Activated naive CD4-positive, alpha-beta T cell treated with anti-CD3 and anti-CD28 coated beads for 36 hours (primary cell): ENCODE results near the gene NFE2L3. TPM values are rescaled to one million over a fixed set of nuclear protein-coding genes. Genes with fewer than 3 reads are reported as not detected.
A peak's percentile ranks its signal among the peaks of the same experiment; 100 is the strongest.
"Not testable (repeated sequence)": the region's sequence is repeated elsewhere in the genome, so short reads cannot be mapped to it uniquely, and the experiment has no call there.

Experiments
- CTCF ChIA-PET: fragments of 350-600 bp; sonication (Branson Sonifier 250); formaldehyde crosslinking; loops from one replicate; lab custom pipeline; 2021; ENCODE audit warnings: antibody characterized with exemption; lab: Charles Lee
- DNase-seq: peaks from one replicate; pipeline ENCODE4 v3.0.0-alpha.2; 2020
- H3K27ac Mint-ChIP-seq: one replicate; pipeline ENCODE4 v1.8.0; 2021; ENCODE audit warnings: mild to moderate bottlenecking, mixed read lengths
- H3K27me3 Mint-ChIP-seq: one replicate; pipeline ENCODE4 v1.8.0; 2021; ENCODE audit warnings: low read depth, mixed read lengths
- H3K36me3 Mint-ChIP-seq: one replicate; pipeline ENCODE4 v1.8.0; 2021; ENCODE audit warnings: low read depth, mixed read lengths
- H3K4me1 Mint-ChIP-seq: one replicate; pipeline ENCODE4 v1.8.0; 2021; ENCODE audit warnings: low read depth, mixed read lengths
- H3K4me3 Mint-ChIP-seq: one replicate; pipeline ENCODE4 v1.8.0; 2021; ENCODE audit warnings: mild to moderate bottlenecking, moderate library complexity, mixed read lengths
- H3K9me3 Mint-ChIP-seq: one replicate; pipeline ENCODE4 v1.8.0; 2021; ENCODE audit warnings: mixed read lengths
- intact Hi-C: fragments of 100-400 bp; cut with micrococcal nuclease; formaldehyde crosslinking; loops from one replicate; pipeline ENCODE4 v1.15.1; 2023
- total RNA-seq, 2 experiments: library from RNA; stranded (reverse); gene quantifications; one replicate each; pipeline ENCODE4 v1.2.3, GENCODE V29; 2021

NFE2L3 gene
- total RNA-seq, 2 experiments from 2014 or later = 12.5 to 12.9 TPM

GRCh38 chr7:26172048-26172447 lies 20.1 kb downstream of the NFE2L3 start:
- H3K27me3 Mint-ChIP-seq = no peaks in the 10 kb centered on the region
- intact Hi-C loops = no loop called here
- CTCF ChIA-PET = interaction anchor here (1.0 to 1.5 kb wide), 2 partner anchors 8 to 80 kb away, joined by 4 to 5 read pairs; no protein-coding TSS in a partner anchor
- H3K36me3 Mint-ChIP-seq = peaks cover 24% of the 10 kb centered on the region
- H3K4me3 Mint-ChIP-seq = no peak overlapping the region
- H3K9me3 Mint-ChIP-seq = no peaks in the 10 kb centered on the region
- H3K27ac Mint-ChIP-seq = no peak overlapping the region
- DNase-seq = no peak
- H3K4me1 Mint-ChIP-seq = peaks cover 19% of the 10 kb centered on the region

GRCh38 chr7:26175903-26176302 lies 23.9 kb downstream of the NFE2L3 start:
- peaks cover 18% of the 10 kb centered on the region for H3K36me3 Mint-ChIP-seq
- CTCF ChIA-PET = interaction anchor here (0.7 kb wide), 1 partner anchor 114 kb away, joined by 4 read pairs; no protein-coding TSS in a partner anchor
- DNase-seq, H3K4me3 Mint-ChIP-seq, H3K9me3 Mint-ChIP-seq, H3K27ac Mint-ChIP-seq, H3K27me3 Mint-ChIP-seq, intact Hi-C loops: not testable (repeated sequence)
- H3K4me1 Mint-ChIP-seq = peaks cover 10% of the 10 kb centered on the region

- H3K27ac Mint-ChIP-seq, CTCF ChIA-PET, intact Hi-C loops, DNase-seq, H3K27me3 Mint-ChIP-seq, H3K4me3 Mint-ChIP-seq, H3K9me3 Mint-ChIP-seq: not testable (repeated sequence)
- H3K36me3 Mint-ChIP-seq = peaks cover 20% of the 10 kb centered on the region
- H3K4me1 Mint-ChIP-seq = peaks cover 16% of the 10 kb centered on the region
Observed at GRCh38 chr7:26176696-26177095, 24.7 kb downstream of the NFE2L3 start.

GRCh38 chr7:26177269-26177668 lies 25.3 kb downstream of the NFE2L3 start:
- CTCF ChIA-PET, DNase-seq, H3K4me3 Mint-ChIP-seq, intact Hi-C loops, H3K27ac Mint-ChIP-seq, H3K27me3 Mint-ChIP-seq, H3K9me3 Mint-ChIP-seq: not testable (repeated sequence)
- Mint-ChIP-seq H3K36me3 (peaks cover 20% of the 10 kb centered on the region), H3K4me1 (peaks cover 16% of the 10 kb centered on the region)

- Mint-ChIP-seq H3K27ac (no peak overlapping the region), H3K4me1 (peaks cover 16% of the 10 kb centered on the region), H3K36me3 (peaks cover 20% of the 10 kb centered on the region), H3K9me3 (no peaks in the 10 kb centered on the region), H3K27me3 (no peaks in the 10 kb centered on the region), H3K4me3 (no peak overlapping the region)
- no peak for DNase-seq
- intact Hi-C loops = no loop called here
- CTCF ChIA-PET = no interaction called here
Observed at GRCh38 chr7:26178272-26178960, 26.4 kb downstream of the NFE2L3 start.

GRCh38 chr7:26179422-26179821 lies 27.4 kb downstream of the NFE2L3 start:
- Mint-ChIP-seq H3K27ac (no peak overlapping the region), H3K36me3 (peaks cover 22% of the 10 kb centered on the region), H3K4me1 (peaks cover 16% of the 10 kb centered on the region), H3K27me3 (no peaks in the 10 kb centered on the region), H3K9me3 (no peaks in the 10 kb centered on the region), H3K4me3 (no peak overlapping the region)
- no peak for DNase-seq
- CTCF ChIA-PET = interaction anchor here (0.8 to 2.8 kb wide), 3 partner anchors 8 to 87 kb away, joined by 4 to 7 read pairs (median 4); no protein-coding TSS in a partner anchor
- intact Hi-C loops = no loop called here

- H3K27ac Mint-ChIP-seq = peak overlapping the region; percentile 14
- no peak overlapping the region for H3K4me3 Mint-ChIP-seq
- DNase-seq = no peak
- H3K27me3 Mint-ChIP-seq = no peaks in the 10 kb centered on the region
- H3K9me3 Mint-ChIP-seq = no peaks in the 10 kb centered on the region
- intact Hi-C loops = no loop called here
- H3K36me3 Mint-ChIP-seq = peaks cover 23% of the 10 kb centered on the region
- CTCF ChIA-PET = interaction anchor here (0.8 to 2.8 kb wide), 5 partner anchors 9 to 287 kb away, joined by 3 to 7 read pairs (median 4); no protein-coding TSS in a partner anchor
- H3K4me1 Mint-ChIP-seq = peaks cover 18% of the 10 kb centered on the region
Observed at GRCh38 chr7:26179826-26180497, 28.0 kb downstream of the NFE2L3 start.

GRCh38 chr7:26180792-26181198 lies 28.8 kb downstream of the NFE2L3 start:
- H3K4me1 Mint-ChIP-seq = peaks cover 27% of the 10 kb centered on the region
- CTCF ChIA-PET = interaction anchor here (0.7 to 2.8 kb wide), 8 partner anchors 9 to 288 kb away, joined by 3 to 7 read pairs (median 4); no protein-coding TSS in a partner anchor

GRCh38 chr7:26181474-26182227 lies 29.7 kb downstream of the NFE2L3 start:
- peak overlapping the region; percentile 60 for H3K27ac Mint-ChIP-seq
- intact Hi-C loops = no loop called here
- CTCF ChIA-PET = interaction anchor here (1.1 to 2.8 kb wide), 5 partner anchors 15 to 91 kb away, joined by 3 to 7 read pairs (median 5); no protein-coding TSS in a partner anchor
- H3K27me3 Mint-ChIP-seq = no peaks in the 10 kb centered on the region
- no peak for DNase-seq
- no peak overlapping the region for H3K4me3 Mint-ChIP-seq
- H3K4me1 Mint-ChIP-seq = peaks cover 33% of the 10 kb centered on the region
- H3K9me3 Mint-ChIP-seq = no peaks in the 10 kb centered on the region
- H3K36me3 Mint-ChIP-seq = peaks cover 34% of the 10 kb centered on the region

More at GRCh38 chr7:26180792-26181198, 28.8 kb downstream of the NFE2L3 start:
- Mint-ChIP-seq H3K27me3 (no peaks in the 10 kb centered on the region), H3K4me3 (no peak overlapping the region), H3K9me3 (no peaks in the 10 kb centered on the region), H3K36me3 (peaks cover 29% of the 10 kb centered on the region), H3K27ac (no peak overlapping the region)
- no peak for DNase-seq
- intact Hi-C loops = no loop called here

- Mint-ChIP-seq H3K27ac (peak overlapping the region; percentile 30), H3K9me3 (no peaks in the 10 kb centered on the region), H3K4me1 (peaks cover 39% of the 10 kb centered on the region), H3K36me3 (peaks cover 34% of the 10 kb centered on the region), H3K27me3 (no peaks in the 10 kb centered on the region), H3K4me3 (no peak overlapping the region)
- intact Hi-C loops = no loop called here
- CTCF ChIA-PET = interaction anchor here (1.7 to 1.9 kb wide), 2 partner anchors 27 to 92 kb away, joined by 5 to 7 read pairs; no protein-coding TSS in a partner anchor
- no peak for DNase-seq
Observed at GRCh38 chr7:26182283-26182682, 30.3 kb downstream of the NFE2L3 start.

GRCh38 chr7:26182706-26183105 lies 30.7 kb downstream of the NFE2L3 start:
- DNase-seq = no peak
- H3K4me1 Mint-ChIP-seq = peaks cover 42% of the 10 kb centered on the region
- H3K36me3 Mint-ChIP-seq = peaks cover 35% of the 10 kb centered on the region
- intact Hi-C loops = no loop called here
- H3K27me3 Mint-ChIP-seq = no peaks in the 10 kb centered on the region
- no peaks in the 10 kb centered on the region for H3K9me3 Mint-ChIP-seq
- CTCF ChIA-PET = interaction anchor here (1.7 to 1.9 kb wide), 2 partner anchors 28 to 92 kb away, joined by 5 to 7 read pairs; no protein-coding TSS in a partner anchor
- peak overlapping the region; percentile 30 for H3K27ac Mint-ChIP-seq
- no peak overlapping the region for H3K4me3 Mint-ChIP-seq
